Mesodermal cell (in vitro differentiated cells): ENCODE measurements around the gene EXOC3L4.
A peak's percentile ranks its signal among the peaks of the same experiment; 100 is the strongest.

Experiments
- H3K27ac ChIP-seq: 2 replicates; pipeline ENCODE4 v1.7.0; 2013; ENCODE audit warnings: mild to moderate bottlenecking, low read depth, low read length, moderate library complexity; ENCODE audit not compliant: severe bottlenecking
- H3K36me3 ChIP-seq: 2 replicates; pipeline ENCODE4 v1.7.1; 2013; ENCODE audit warnings: mild to moderate bottlenecking, low read length, moderate library complexity; ENCODE audit not compliant: control insufficient read depth, insufficient read depth
- H3K4me1 ChIP-seq: one replicate; pipeline ENCODE4 v1.7.1; 2013; ENCODE audit warnings: mild to moderate bottlenecking, low read length; ENCODE audit not compliant: insufficient read depth, control insufficient read depth, poor library complexity, severe bottlenecking
- H3K4me3 ChIP-seq: 2 replicates; pipeline ENCODE4 v1.7.0; 2013; ENCODE audit warnings: low read length, control low read depth, mild to moderate bottlenecking; ENCODE audit not compliant: insufficient read depth, poor library complexity, severe bottlenecking; ENCODE audit errors: extremely low read depth
- H3K9me3 ChIP-seq: 2 replicates; pipeline ENCODE4 v1.7.1; 2013; ENCODE audit warnings: mild to moderate bottlenecking, low read length, moderate library complexity; ENCODE audit not compliant: control insufficient read depth
- WGBS, 2 experiments: methylation state at CpG; one replicate each; pipeline ENCODE4 v1.1.5; 2013; ENCODE audit warnings: missing lambda C conversion rate in 2 of 2; ENCODE audit not compliant: insufficient coverage in 2 of 2; 5-methylcytosine and 5-hydroxymethylcytosine counted together

The EXOC3L4 gene

DNA sequence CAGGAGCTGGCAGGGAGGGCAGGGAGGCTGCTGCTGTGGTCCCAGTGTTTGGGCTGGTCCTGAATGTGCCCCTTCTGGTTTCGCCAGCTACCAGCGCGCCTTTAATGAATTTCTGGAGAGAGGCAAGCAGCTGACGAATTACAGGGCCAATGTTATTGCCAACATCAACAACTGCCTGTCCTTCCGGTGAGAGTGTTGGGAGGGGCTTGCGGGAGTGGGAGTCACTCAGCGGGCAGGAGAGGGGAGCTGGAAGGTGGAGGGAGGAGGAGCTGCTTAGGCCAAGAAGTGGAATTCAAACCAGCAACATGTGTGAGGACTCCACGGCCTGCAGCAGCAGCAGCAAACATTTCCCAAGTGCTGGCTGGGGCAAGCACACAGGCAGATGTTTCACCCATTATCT, 36.4 kb downstream of the EXOC3L4 start:
- Histone ChIP-seq H3K4me3 (no peak overlapping the region), H3K4me1 (peaks cover 16% of the 10 kb centered on the region), H3K36me3 (peaks cover 75% of the 10 kb centered on the region), H3K9me3 (no peaks in the 10 kb centered on the region), H3K27ac (no peak overlapping the region)
- 91 to 98% methylated on average over 6 to 7 of the region's 8 CpGs for WGBS, 2 experiments

DNA sequence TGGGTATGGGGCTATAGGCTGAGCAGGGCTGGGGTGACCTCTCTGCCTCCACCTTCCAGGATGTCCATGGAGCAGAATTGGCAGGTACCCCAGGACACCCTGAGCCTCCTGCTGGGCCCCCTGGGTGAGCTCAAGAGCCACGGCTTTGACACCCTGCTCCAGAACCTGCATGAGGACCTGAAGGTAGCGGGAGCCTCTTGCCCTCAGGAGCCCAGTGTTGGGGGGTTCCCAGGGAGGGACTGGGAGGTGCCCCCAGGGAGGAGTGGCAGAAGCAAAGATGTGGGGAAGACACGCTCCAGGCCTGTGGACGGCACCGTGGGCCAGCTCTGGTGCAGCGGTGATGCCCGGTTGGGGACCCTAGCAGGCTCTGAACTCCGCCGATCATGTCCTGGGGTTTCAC, 37.1 kb downstream of the EXOC3L4 start:
- H3K36me3 ChIP-seq = peaks cover 72% of the 10 kb centered on the region
- WGBS, 2 experiments = 100% methylated on average over 7 to 9 of the region's 9 CpGs
- no peak overlapping the region for H3K27ac ChIP-seq
- H3K4me1 ChIP-seq = peaks cover 16% of the 10 kb centered on the region
- H3K9me3 ChIP-seq = no peaks in the 10 kb centered on the region
- H3K4me3 ChIP-seq = no peak overlapping the region

- Histone ChIP-seq H3K4me3 (no peak overlapping the region), H3K4me1 (peaks cover 25% of the 10 kb centered on the region), H3K9me3 (no peaks in the 10 kb centered on the region), H3K27ac (no peak overlapping the region), H3K36me3 (peaks cover 68% of the 10 kb centered on the region)
- 90 to 93% methylated on average over 35 to 39 of the region's 39 CpGs for WGBS, 2 experiments
Measured at GRCh38 chr14:103132381-103133209, 38.1 kb downstream of the EXOC3L4 start.

DNA sequence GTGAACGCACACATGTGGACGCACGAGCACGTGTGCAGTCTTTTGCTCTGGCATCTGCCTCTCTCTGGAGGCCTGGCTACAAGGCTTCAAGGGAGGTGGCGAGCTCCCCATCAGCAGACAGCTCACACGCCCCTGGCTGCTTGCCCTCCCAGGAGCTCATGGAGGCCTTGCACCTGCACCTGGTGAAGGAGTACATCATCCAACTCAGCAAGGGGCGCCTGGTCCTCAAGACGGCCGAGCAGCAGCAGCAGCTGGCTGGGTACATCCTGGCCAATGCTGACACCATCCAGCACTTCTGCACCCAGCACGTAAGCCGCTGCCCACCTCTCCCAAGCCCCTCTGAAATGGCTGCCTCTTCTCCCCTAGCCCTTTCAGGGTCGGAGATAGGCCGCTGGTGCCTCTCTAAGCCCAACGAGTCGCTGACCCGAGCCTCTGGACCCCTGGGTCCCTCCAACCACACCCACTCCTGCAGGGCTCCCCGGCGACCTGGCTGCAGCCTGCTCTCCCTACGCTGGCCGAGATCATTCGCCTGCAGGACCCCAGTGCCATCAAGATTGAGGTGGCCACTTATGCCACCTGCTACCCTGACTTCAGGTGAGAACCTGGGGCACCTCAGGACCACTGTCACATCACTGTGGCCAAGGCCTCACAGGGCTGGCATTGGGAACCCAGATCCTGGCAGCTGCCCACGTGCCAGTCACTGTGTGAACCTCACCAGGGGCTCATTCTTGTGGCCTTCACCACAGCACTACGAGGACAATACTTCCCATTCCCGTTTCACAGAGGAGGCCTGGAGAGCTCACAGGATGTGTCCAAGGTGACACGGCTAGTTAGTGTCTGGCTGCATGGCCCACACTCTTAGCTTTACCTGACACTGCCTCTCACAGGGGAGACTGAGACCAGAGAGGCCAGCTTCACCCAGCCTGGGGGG, 39.0 kb downstream of the EXOC3L4 start:
- no peak overlapping the region for H3K27ac ChIP-seq

GRCh38 chr14:103134405-103134804, 39.9 kb downstream of the EXOC3L4 start:
- no peak overlapping the region for H3K4me3 ChIP-seq
- peaks cover 23% of the 10 kb centered on the region for H3K4me1 ChIP-seq
- H3K36me3 ChIP-seq = peaks cover 60% of the 10 kb centered on the region
- H3K9me3 ChIP-seq = no peaks in the 10 kb centered on the region
- 50% methylated on average over 2 of the region's 2 CpGs; no CpG with 5 or more reads in 1 of the 2 experiments for WGBS, 2 experiments
- H3K27ac ChIP-seq = no peak overlapping the region

More for the DNA sequence above, 39.0 kb downstream of the EXOC3L4 start:
- Histone ChIP-seq H3K4me3 (no peak overlapping the region), H3K36me3 (peaks cover 64% of the 10 kb centered on the region), H3K9me3 (no peaks in the 10 kb centered on the region), H3K4me1 (peaks cover 19% of the 10 kb centered on the region)
- 96% methylated on average over 21 to 25 of the region's 25 CpGs for WGBS, 2 experiments

GRCh38 chr14:103134919-103135318, 40.4 kb downstream of the EXOC3L4 start:
- 90 to 92% methylated on average over 11 to 14 of the region's 14 CpGs for WGBS, 2 experiments
- Histone ChIP-seq H3K36me3 (peaks cover 57% of the 10 kb centered on the region), H3K4me1 (peaks cover 23% of the 10 kb centered on the region), H3K27ac (no peak overlapping the region), H3K4me3 (no peak overlapping the region), H3K9me3 (no peaks in the 10 kb centered on the region)

DNA sequence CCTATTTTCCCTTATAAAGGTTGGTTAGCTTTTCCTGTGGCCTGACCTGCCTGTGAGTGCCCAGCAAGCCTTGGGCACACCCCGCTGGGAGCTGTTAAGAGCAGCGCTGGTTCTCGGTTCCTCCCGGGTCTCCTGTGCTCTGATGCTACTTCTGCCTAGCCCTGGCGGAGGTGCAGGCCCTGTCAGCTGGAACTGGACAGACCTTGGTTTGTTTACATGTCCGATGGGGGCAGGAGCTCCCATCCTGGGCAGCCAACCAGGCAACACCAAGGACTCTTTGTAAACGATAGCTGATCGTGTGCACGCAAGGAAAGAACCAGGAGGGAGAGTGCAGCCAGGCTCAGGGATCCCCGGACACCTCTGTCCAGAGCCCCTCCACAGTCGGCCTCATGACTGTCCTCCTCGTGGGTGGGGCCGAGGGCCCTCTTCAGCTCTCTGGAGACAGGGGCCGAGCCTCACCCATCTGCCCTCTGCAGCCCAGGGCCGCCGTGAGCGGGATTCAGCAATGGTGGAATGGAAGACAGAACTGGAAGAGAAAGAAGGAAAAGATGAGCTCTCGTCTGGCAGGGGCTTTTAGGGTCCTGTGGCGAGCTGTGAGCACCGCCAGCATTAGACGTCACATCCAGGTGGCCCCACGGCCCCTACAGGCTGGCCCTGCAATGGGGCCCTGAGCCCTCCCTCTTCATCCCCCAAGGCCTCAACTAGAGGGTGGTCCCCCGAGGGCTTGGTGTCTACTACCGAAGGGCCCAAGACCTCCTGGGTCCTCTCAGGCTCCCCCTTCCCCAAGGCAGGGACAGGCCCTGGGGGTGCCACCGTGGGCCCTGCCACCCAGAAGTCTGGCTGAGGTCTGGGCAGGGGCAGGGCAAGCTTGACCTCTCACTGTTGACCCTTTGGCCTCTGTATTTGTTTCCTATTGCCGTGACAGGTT, 41.1 kb downstream of the EXOC3L4 start:
- peaks cover 50% of the 10 kb centered on the region for H3K36me3 ChIP-seq
- H3K27ac ChIP-seq = no peak overlapping the region

GRCh38 chr14:103136388-103137271, 42.1 kb downstream of the EXOC3L4 start:
- peaks cover 41% of the 10 kb centered on the region for H3K36me3 ChIP-seq
- H3K4me1 ChIP-seq = peaks cover 23% of the 10 kb centered on the region
- 64 to 67% methylated on average over 18 to 20 of the region's 20 CpGs for WGBS, 2 experiments
- peak overlapping the region; percentile 88 for H3K27ac ChIP-seq
- H3K4me3 ChIP-seq = no peak overlapping the region
- H3K9me3 ChIP-seq = no peaks in the 10 kb centered on the region

More for the DNA sequence above, 41.1 kb downstream of the EXOC3L4 start:
- WGBS, 2 experiments = 94 to 95% methylated on average over 19 to 25 of the region's 26 CpGs
- H3K4me3 ChIP-seq = no peak overlapping the region
- no peaks in the 10 kb centered on the region for H3K9me3 ChIP-seq
- H3K4me1 ChIP-seq = peaks cover 23% of the 10 kb centered on the region

- Histone ChIP-seq H3K36me3 (peaks cover 31% of the 10 kb centered on the region), H3K4me3 (no peak overlapping the region), H3K27ac (no peak overlapping the region), H3K4me1 (peaks cover 23% of the 10 kb centered on the region), H3K9me3 (no peaks in the 10 kb centered on the region)
- WGBS, 2 experiments = 88 to 91% methylated on average over 12 to 21 of the region's 22 CpGs
Measured at GRCh38 chr14:103137689-103138300, 43.3 kb downstream of the EXOC3L4 start.
